IMR-90 (cell line): ENCODE measurements around the gene CLMP.

Source experiments
- BHLHE40 ChIP-seq: fragments of 150-350 bp; IDR thresholded peaks from 2 replicates; pipeline ENCODE4 v1.6.1; 2016; ENCODE audit warnings: mild to moderate bottlenecking, low read depth, low read length
- CEBPB ChIP-seq: IDR thresholded peaks from 2 replicates; pipeline ENCODE4 v1.6.1; 2012; ENCODE audit warnings: low read depth, low read length, improper control_type of control experiment
- CTCF ChIP-seq: conservative IDR thresholded peaks from 2 replicates; pipeline ENCODE4 v1.5.1; 2012; ENCODE audit warnings: mild to moderate bottlenecking, low read depth, low read length, improper control_type of control experiment

- TF ChIP-seq CTCF (no peak), BHLHE40 (no peak), CEBPB (peak; percentile 52)
These were observed 33.6 kb upstream of the CLMP start for GRCh38 chr11:123228496-123229163.
